Breast epithelium (tissue), 4 donors: ENCODE results near the gene TNIP1. TPM values are rescaled to one million over a fixed set of nuclear protein-coding genes. Genes with fewer than 3 reads are reported as not detected.

Experiments used
- DNase-seq, 2 donors: peaks; one replicate each; pipeline ENCODE4 v3.0.0-alpha.2; 2019; ENCODE audit warnings: low spot score in 2 of 2
- H3K27ac ChIP-seq, 2 donors: fragments of 200-600 bp; sonication (generic) in 1 of 2; one replicate each; pipeline ENCODE4 v1.5.1; 2016 to 2019; ENCODE audit warnings: mild to moderate bottlenecking in 1 of 2
- H3K27me3 ChIP-seq, 2 donors: fragments of 200-600 bp; sonication (generic) in 1 of 2; one replicate each; pipeline versions ENCODE4 v1.5.1 to v1.6.0; 2017 to 2019; ENCODE audit warnings: control low read depth in 1 of 2, mild to moderate bottlenecking in 1 of 2
- H3K36me3 ChIP-seq: fragments of 200-600 bp; one replicate; pipeline ENCODE4 v1.5.1; 2019
- H3K4me1 ChIP-seq, 2 donors: fragments of 200-600 bp; sonication (generic); one replicate each; pipeline ENCODE4 v1.5.1; 2016 to 2019; ENCODE audit warnings: control low read depth in 1 of 2
- H3K4me3 ChIP-seq, 3 donors: fragments of 200-600 bp; sonication (generic); 1 replicate in 2 of 3; 2 replicates in 1 of 3; pipeline ENCODE4 v1.5.1; 2016 to 2019; ENCODE audit warnings: mild to moderate bottlenecking in 3 of 3, moderate library complexity in 2 of 3
- H3K9me3 ChIP-seq, 2 donors: fragments of 200-600 bp; sonication (generic) in 1 of 2; one replicate each; pipeline ENCODE4 v1.5.1; 2016 to 2019; ENCODE audit warnings: control low read depth in 1 of 2
- POLR2A ChIP-seq: fragments of 450-650 bp; IDR thresholded peaks from one replicate; pipeline ENCODE4 v1.6.1; 2016; ENCODE audit warnings: antibody characterized with exemption, mild to moderate bottlenecking, moderate library complexity
- POLR2AphosphoS5 ChIP-seq, 3 donors: sonication (generic); formaldehyde crosslinking; IDR thresholded peaks; one replicate each; pipeline ENCODE4 v1.6.1; 2017; ENCODE audit warnings: antibody characterized with exemption in 3 of 3
- intact Hi-C: fragments of 100-400 bp; cut with DNase I; formaldehyde crosslinking; loops from one replicate; pipeline ENCODE4 v1.15.1; 2023; ENCODE audit warnings: low total_unique reads
- total RNA-seq, 3 donors: library from RNA; depleted of rRNA; stranded (reverse); fragments of >200 nt; gene quantifications; one replicate each; pipeline ENCODE4 v1.1.0, GENCODE V29; 2016
- TF ChIP-seq, protein P1 (sequence below), 3 donors: fragments of 450-650 bp; IDR thresholded peaks; one replicate each; pipeline ENCODE4 v1.5.1; 2016 to 2017; ENCODE audit warnings: antibody characterized with exemption in 3 of 3, mild to moderate bottlenecking in 3 of 3, moderate library complexity in 3 of 3

Gene TNIP1
- total RNA-seq, 3 donors from 2014 or later: 65.3 to 221 (median 91.8) TPM

DNA sequence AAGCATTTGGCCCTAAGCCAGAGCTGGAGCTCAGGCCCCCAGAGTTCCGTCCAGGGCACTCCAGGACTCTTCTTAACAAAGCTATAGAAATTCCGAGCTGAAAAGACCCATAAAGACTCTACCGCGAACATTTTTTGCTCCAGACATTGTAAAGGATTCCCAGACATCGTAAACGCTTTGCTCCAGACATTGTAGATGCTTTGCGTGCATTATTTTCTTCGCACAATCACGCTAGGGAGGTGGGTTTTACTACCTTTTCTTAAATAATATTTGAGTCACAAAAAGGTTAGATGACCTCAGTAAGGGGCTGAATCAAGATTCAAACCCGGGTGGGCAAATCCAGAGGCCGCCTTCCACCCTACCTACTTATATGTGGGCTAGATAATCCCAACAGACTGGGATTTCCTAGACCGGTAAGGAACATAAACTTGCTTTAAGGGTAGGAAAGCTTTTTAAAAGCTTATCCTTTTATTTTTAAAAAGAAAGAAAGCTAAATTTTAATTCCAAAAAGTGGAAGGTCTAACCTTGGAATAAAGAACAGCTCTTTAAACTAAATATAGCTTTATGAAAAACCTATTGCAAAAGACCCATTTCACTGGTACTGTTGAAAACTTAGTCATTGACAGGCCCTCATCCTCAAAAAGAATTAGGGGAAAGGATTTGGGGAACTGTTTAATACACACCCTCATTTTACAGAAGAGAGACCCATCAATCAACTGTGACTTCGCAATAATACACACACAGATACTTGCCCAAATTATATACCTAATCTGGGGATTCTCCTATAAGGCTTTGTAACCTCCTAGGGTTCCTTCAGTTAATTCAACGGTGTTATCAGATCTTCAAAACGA lies 822 bp upstream of the TNIP1 start:
- no peaks in the 10 kb centered on the region for H3K36me3 ChIP-seq
- peaks cover 0 to 30% of the 10 kb centered on the region in 2 donors for H3K4me1 ChIP-seq
- H3K27ac ChIP-seq: peak overlapping the region; percentile 99
- no peaks in the 10 kb centered on the region for H3K27me3 ChIP-seq
- TF ChIP-seq POLR2A (no peak), POLR2AphosphoS5 (IDR thresholded peaks at IDR 0.05) (no peak)
- TF ChIP-seq, protein P1, sequence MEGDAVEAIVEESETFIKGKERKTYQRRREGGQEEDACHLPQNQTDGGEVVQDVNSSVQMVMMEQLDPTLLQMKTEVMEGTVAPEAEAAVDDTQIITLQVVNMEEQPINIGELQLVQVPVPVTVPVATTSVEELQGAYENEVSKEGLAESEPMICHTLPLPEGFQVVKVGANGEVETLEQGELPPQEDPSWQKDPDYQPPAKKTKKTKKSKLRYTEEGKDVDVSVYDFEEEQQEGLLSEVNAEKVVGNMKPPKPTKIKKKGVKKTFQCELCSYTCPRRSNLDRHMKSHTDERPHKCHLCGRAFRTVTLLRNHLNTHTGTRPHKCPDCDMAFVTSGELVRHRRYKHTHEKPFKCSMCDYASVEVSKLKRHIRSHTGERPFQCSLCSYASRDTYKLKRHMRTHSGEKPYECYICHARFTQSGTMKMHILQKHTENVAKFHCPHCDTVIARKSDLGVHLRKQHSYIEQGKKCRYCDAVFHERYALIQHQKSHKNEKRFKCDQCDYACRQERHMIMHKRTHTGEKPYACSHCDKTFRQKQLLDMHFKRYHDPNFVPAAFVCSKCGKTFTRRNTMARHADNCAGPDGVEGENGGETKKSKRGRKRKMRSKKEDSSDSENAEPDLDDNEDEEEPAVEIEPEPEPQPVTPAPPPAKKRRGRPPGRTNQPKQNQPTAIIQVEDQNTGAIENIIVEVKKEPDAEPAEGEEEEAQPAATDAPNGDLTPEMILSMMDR (IDR thresholded peaks at IDR 0.05): no peak
- intact Hi-C loops: loop anchor here (2.0 kb wide), 1 partner anchor 31 kb away; no protein-coding TSS in a partner anchor
- peak overlapping the region; percentile 71 to 96 (median 90) for H3K4me3 ChIP-seq
- no peak for DNase-seq
- no peaks in the 10 kb centered on the region for H3K9me3 ChIP-seq

DNA sequence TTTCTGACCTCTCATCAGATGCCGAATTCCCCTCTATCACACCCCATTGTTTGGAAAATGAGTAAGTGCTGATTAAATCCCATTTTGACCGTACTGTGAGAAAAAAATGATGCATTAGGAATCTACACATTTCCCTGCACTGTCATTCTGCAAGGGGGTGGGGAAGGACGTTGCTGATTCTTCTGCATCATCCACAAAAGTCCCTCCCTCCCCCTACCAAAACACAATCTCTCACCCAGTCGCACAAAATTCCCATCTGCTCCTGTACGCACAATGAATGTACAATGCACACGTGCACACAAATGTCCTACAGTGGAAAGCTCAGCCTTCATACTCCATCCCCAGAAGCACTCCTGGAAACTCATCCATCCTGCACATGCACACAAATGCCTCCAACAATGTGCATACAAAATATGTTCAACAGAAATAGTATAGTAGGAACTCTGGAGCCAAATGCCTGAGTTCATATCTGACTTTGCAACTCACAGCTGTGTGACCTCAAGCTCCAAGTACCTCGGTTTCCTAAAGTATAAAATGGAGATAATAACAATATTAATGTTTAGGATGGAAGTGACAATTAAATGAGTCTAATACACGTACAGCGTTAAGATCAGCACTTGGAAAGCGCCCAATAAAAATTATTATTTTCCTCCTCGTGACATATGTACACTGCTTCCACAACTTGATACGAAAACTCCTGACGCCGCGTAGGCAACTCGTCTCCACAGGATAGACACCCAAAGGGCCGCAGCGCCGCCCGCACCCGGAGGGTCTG lies 809 bp downstream of the TNIP1 start:
- peaks cover 0 to 23% of the 10 kb centered on the region in 2 donors for H3K4me1 ChIP-seq
- intact Hi-C loops: loop anchor here (2.0 kb wide), 1 partner anchor 33 kb away; no protein-coding TSS in a partner anchor
- no peaks in the 10 kb centered on the region for H3K27me3 ChIP-seq
- TF ChIP-seq, protein P1 (IDR thresholded peaks at IDR 0.05): no peak
- TF ChIP-seq POLR2A: no peak
- no peak for TF ChIP-seq POLR2AphosphoS5 (IDR thresholded peaks at IDR 0.05)
- H3K36me3 ChIP-seq: no peaks in the 10 kb centered on the region
- no peaks in the 10 kb centered on the region for H3K9me3 ChIP-seq
- peak overlapping the region; percentile 71 to 96 (median 90) for H3K4me3 ChIP-seq
- peak overlapping the region; percentile 99 for H3K27ac ChIP-seq
- DNase-seq: no peak

DNA sequence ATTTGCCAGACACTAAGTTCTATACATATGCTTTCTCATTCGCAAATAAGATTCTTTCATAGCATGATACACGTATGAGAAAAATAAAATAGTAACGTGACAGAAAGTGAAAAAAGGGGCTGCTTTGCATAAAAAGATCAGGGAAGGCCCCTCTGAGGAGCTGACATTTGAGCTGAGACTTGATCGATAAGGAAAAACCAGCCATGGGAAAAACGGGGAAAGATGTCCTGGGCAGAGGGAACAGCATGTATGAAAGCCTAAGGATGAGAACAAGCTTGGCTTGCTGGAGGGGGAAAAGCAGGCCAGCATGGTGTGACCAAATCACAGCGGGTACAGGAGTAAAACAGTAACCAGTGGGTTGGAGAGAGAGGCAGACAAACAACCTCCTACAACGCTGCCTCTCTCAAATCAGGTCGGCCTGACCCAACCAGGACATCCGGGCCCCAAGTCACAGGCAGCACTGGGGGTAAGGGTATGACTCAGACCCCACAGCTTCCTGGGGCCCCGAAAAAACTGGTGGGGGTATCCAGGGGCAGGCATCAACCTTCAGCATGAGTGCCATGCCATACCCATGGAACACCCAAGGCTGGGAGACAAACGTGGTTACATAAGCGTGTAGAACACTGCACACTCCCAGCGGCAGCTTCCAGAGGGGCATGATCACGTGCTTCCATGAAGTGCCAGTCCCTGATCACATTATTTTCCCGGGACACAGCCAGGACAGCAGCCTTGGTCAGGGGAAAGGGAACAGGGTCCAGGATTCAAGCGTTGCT lies 2.2 kb downstream of the TNIP1 start:
- peaks cover 0 to 23% of the 10 kb centered on the region in 2 donors for H3K4me1 ChIP-seq
- no peak for DNase-seq

DNA sequence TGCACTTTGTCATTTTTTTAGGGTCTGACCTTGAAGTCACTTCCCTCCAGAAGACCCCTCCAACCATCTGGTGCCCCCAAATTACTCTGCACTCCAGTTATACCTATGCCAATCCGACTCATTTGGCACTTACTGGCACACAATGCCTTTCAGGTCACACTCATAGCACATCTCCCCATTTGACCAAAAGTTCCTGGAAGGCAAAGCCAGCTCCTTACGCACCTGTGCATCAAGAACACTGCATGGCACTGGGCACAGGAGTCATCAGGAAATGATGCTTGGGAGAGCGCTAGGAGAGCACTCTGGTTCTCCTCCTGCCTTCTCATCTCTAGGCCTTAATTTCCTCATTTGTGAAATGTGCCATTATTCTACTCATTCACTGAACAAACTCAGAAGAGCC lies 2.9 kb downstream of the TNIP1 start:
- no peak for DNase-seq
- Histone ChIP-seq H3K27me3 (no peaks in the 10 kb centered on the region), H3K9me3 (no peaks in the 10 kb centered on the region), H3K4me1 (peaks cover 0 to 23% of the 10 kb centered on the region in 2 donors), H3K4me3 (no peak overlapping the region), H3K36me3 (no peaks in the 10 kb centered on the region), H3K27ac (peak overlapping the region in 1 of 2 donors; percentile 5)
- intact Hi-C loops: no loop called here
- TF ChIP-seq, protein P1 (IDR thresholded peaks at IDR 0.05): no peak
- no peak for TF ChIP-seq POLR2AphosphoS5 (IDR thresholded peaks at IDR 0.05)
- no peak for TF ChIP-seq POLR2A

More for the DNA sequence above, 2.2 kb downstream of the TNIP1 start:
- Histone ChIP-seq H3K36me3 (no peaks in the 10 kb centered on the region), H3K9me3 (no peaks in the 10 kb centered on the region), H3K27ac (peak overlapping the region; percentile 21 to 40), H3K4me3 (peak overlapping the region in 1 of 3 donors; percentile 30), H3K27me3 (no peaks in the 10 kb centered on the region)
- intact Hi-C loops: no loop called here
- TF ChIP-seq POLR2A (no peak), POLR2AphosphoS5 (IDR thresholded peaks at IDR 0.05) (no peak)
- TF ChIP-seq, protein P1 (IDR thresholded peaks at IDR 0.05): no peak
